Hindlimb muscle (tissue), 1 donor: ENCODE results near the gene SLC12A8. TPM values are rescaled to one million over a fixed set of nuclear protein-coding genes. Genes with fewer than 3 reads are reported as not detected.

Experiments
- DNase-seq: peaks from one replicate; pipeline ENCODE4 v3.0.0-alpha.2; 2013
- polyA plus RNA-seq: library from polyadenylated mRNA; unstranded; fragments of 120-200 nt; gene quantifications from one replicate; pipeline ENCODE4 v1.2.1, GENCODE V29; 2013; ENCODE audit not compliant: insufficient read length

SLC12A8 gene
- polyA plus RNA-seq, 1 donor: 0.45 TPM

DNA sequence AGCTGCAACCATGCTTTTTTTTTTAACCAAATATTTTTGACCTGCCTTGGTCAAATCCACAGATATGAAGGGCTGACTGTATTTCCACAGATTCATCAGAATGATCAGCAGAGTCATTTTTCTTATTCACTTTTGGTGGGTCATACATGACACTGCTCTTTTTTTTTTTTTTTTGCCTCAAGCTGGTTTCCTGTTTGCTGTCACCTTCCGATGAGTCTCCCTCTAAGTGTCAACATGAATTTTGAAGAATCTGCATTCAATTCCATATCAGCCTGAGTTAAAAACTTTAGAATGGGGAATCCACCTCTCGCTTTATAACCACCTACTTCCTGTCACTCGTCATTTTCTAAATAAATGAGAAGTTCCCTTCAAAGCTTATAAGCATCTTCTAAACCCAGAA lies 2.2 kb upstream of the SLC12A8 start:
- no peak for DNase-seq

DNA sequence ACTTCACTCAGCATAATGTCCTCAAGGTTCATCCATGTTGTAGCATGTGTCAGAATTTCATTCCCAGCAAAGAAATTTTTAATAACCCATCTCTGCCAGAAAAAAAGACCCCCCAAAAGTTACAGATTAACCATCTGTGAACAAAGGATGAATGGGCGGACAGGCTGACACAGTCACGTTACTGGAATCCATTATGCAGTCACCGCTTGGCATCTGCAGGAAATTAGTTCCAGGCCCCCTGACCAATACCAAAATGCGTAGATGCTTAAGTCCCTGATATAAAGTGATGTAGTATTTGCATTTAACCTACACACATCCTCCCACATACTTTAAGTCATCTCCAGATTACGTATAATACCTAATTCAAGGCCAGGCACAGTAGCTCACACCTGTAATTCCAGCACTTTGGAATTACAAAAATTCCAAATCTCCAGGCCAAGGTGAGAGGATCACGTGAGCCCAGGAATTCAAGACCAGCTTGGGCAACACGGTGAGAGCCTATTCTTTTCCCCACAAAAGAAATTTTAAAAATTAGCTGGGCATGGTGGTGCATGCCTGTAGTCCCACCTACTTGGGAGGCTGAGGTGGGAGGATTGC lies 1.5 kb upstream of the SLC12A8 start:
- no peak for DNase-seq

DNA sequence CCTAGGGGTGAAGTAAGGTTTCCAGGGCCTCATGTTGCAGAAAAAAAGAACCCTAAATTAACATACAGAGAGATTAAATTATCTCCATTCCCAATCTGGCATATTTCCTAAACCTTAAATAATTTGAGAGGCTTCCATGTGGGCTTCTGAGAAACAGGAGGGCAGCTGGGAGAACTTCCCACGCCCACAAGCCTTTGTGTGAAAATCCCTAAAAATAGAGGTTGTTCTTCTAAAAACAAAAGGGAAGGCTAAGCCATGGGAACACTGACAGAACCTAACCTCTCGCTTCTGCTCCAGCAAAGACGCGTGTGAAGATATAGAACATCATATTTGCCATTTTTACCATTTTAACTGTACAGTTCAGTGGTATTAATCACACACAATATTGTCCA lies 812 bp upstream of the SLC12A8 start:
- DNase-seq: no peak

DNA sequence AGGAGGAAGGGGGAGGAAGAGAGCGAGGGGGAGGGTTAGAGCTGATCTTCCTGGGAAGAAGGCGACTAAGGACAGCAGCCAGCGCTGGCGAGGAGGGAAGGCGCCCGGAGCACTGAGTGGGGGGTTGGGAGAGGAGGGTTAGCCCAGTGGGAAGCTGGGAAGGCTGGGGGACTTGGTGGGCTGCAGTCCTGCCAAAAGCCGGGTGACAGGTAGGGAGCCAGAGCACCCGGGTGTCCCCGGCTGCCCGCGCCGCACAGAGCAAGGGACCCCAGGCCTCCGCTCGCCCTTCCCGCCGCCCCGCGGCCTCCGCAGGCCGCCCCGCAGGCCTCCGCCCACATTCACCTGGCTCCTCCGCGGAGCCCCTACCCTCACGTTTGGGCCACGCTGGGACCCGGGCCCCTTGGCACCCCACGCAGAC lies 448 bp downstream of the SLC12A8 start:
- DNase-seq: no peak

DNA sequence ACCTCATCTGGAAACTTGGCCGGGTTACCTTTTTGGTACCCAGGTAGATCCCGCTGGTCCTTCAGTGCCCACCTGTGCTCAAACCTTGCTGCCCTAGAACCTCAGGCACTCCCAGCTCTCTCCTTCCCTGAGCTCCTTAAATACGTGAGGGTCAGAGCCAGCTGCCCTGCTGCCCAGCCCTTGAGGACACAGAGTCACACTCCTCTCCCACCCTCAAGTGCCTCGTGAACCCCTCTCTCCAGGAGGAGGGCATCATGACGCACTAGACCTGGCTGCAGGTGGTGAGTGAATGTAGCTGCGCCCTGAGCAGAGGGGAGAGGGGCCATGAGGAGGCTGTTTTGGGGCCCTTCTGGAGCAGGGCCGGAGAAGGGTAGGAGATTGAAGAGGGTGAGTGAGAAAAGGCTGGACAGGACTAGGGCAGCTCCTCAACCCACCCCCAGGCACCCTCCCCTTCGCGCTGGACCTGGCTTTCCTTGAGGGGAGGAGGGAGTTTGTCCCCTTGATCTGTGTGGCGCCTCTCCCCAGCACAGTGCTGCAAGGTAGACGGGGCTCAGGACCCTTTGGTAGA lies 941 bp downstream of the SLC12A8 start:
- no peak for DNase-seq

DNA sequence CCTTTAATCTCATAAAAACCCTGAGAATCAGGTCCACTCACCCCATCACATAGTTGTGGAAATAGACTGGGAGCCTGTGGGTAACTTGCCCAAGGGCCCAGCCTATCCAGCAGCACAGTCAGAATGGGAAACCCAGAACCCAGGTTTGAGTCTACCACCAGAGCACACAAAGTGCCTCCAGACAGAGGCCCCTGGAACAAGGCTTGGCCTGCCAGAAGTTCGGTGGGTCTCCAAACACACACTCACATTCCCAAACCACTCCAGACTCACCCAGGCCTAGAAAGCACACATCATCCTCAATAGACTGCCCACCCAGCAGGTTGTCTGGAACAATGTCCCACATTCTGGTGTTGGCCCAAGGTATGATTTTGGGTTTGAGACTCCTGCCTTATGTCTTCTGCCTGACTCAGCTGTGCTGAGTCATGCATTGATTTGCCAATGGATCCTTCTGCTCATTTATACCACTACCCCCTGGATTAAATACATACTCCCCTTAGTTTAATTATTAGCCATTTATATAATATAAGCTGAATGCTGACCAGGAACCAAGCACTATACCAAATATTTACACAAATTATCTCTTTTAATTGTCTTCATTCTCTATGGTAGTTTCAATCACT lies 4.5 kb downstream of the SLC12A8 start:
- no peak for DNase-seq

DNA sequence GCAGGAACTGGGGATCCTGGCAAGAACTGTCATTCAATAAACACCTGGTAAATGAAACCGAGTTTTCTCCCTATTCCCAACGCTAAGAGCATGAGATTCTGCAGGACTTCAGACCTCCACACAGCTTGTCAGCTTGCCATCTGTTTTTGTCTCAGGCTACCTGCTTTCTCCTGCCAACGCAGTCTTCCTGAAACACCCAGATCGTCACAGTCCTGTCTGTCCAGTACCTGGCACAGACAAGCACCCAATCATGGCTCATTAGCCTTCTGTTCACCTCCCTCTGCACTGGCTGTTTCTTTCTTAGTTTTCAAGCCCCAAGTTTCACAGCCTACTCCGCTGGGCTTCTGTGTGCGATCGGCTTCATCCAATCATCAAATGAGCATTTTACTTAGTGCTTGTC lies 5.0 kb downstream of the SLC12A8 start:
- no peak for DNase-seq

DNA sequence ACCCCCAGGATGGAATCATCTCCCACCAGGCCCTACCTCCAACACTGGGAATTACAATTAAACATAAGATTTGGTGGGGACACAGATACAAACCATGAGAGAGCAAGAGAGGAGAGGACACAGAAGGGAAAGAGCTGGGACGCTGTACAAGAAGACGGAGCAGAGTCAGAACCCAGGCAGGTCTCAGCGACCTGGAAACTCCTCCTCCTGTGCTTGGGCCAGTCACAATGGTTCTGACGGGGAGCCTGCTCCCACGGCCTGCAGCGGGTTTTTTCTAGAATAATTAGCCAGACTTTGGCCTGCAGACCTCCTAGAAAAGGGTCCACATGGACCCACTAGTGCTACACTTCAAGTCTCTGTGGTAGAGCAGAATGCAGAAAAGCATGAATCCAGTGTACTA lies 5.6 kb downstream of the SLC12A8 start:
- DNase-seq: no peak

DNA sequence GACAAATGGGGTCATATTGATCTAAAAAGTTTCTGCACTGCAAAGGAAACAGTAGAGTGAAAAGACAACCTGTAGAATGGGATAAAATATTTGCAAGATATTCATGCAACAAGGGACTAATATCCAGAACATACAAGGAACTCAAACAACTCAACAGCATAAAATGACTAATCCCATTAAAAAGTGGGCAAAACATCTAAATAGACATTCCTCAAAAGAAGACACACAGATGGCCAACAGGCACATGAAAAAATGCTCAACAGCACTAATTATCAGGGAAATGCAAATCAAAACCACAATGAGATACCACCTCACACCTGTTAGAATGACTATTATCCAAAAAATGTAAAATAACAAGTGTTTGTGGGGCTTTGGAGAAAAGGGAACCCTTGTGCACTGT lies 8.8 kb downstream of the SLC12A8 start:
- no peak for DNase-seq

DNA sequence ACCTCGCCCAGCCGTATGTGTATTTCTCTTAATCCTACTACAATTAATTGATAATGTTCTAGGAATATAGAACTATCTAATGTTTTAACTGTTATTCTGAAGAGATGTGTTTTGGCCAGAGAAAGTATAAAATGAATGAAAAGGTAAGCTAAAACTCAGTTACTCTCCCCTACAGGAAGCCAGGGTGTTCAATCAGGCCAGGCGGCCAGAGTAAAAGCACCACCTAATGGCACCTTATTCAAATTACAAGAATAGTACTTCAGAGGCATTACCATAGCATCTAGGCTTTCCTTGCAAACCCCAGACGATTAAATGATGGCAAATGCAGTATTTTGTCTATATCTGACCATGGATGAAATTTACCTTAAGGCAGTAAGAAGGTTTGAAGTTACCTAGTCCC lies 10.4 kb downstream of the SLC12A8 start:
- no peak for DNase-seq

DNA sequence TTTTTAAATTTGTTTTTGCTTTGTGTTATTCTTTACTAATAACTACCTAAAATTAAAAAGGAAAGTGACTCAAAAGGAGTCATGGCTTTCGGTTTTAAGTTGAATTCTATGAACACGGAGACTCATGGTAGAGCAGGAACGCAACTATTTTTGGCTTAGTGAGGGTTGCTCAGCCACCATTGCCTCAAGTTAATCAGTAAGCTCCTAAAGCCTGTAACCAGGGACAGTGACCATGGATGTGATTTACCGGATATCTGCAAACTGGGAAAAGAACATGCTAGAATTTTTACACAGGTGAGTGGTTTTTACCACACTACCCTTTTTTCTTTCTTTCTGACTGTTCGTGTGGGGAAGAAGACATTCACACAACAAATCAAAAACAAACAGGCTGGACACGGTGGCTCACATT lies 11.8 kb downstream of the SLC12A8 start:
- no peak for DNase-seq

DNA sequence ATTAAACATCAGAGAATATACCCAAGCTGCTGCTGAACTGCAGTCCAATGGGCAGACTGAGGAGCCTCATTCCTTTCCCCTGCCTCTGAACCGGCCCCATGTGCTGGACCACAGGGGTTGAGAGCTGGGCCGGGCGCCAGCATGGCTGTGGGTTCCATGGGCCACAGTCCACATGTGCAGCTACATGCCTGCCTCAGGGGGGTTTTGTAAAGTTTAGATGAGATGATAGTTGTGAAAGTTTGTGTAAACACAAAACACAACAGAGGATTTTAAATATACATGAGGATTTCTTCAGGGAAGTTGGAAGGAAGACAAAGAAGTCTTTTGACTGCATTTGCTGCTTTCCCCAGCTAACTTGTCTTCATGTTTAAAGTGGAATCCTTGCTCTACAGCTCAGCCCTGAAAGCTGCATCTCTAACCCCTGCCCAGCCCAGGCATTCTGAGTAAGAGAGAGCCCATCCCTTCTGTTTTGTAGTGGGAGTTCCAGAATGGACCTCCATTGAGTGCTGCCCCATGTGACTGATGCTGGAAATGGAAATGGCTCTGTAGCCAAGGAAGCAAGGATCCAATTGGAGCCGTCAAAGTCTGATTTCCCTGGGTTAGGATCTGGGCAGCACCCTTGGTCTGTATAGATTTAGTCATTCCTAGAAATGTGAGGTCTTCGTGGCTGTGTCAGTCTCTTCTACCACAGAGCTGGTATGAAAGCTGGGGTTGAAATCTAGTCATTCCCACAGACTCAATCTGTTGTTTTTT lies 17.5 kb downstream of the SLC12A8 start:
- no peak for DNase-seq

DNA sequence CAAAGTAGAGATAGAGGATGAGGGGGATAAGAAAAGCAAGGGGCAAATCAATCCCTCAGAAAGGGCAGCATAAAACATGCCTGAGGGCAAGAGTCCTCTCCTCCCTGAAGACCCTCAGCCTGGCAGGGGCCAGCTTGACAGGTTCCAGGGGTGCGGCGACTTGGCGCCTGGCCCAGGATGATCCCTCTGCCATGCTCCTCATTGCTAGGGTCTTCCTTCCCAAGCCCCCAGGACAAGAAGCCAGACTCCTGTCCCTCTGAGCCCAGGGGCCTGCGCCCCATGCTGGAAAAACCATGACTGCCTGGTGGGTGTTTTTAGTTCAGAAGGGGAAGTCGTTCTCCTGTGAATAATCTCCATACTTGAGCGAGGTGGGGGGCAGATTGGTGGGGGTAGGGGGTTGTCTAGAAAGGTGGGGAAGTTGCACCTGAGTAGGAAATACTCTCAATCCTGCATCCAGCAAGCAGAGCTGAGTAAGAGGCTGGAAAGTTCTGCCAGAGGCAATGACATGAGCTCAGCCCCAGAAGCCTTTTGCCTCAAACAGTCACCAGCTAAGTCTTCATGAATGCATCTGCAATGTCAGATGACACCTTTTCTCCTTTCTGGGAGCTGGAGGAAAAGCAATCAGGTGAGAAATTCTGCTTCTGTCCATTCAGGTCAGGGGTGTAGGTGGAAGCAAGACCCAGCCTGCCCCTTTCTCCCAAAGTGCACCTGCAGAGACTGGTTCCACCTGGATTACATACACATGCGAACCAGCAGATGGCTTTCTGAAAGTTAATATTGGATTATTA lies 18.3 kb downstream of the SLC12A8 start:
- DNase-seq: no peak

DNA sequence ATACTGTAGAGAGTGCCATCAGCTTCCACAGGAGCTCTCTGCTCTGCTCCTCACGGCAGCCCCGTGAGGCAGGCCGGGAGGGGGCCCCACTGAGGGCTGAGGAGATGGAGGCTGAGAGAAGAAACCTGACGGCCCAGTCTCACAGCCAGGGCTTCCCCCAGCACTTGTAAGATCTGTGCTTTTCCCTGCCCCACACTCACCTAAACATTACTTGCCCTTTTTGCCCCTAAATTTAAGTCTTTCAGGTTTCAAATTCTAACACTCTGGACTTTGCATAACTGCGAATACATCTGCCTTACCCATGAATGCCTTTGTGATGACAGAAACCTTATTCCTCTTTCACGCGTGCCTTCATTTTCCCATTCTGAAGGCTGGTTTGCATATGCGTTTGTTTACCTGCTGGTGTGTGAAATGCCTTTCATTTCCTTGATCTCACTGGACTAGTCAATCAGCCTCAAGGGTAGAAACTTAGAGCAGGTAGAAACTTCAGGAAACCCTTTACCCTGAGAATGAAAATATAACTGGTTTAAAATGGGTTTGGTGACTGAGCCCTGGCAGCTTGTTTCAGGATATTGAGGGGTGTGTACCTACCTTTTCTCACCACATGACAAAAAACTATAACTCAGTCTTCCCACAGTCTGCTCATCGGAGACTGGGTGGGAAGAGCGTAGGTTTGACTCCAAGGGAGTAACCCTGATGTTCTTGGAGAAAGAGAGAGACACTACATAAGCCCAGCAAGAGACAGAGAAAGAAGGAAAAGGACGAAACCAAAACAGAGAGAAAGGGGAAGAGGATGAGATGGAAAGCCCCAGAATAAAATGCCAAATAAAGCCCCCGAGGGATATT lies 20.1 kb downstream of the SLC12A8 start:
- no peak for DNase-seq

DNA sequence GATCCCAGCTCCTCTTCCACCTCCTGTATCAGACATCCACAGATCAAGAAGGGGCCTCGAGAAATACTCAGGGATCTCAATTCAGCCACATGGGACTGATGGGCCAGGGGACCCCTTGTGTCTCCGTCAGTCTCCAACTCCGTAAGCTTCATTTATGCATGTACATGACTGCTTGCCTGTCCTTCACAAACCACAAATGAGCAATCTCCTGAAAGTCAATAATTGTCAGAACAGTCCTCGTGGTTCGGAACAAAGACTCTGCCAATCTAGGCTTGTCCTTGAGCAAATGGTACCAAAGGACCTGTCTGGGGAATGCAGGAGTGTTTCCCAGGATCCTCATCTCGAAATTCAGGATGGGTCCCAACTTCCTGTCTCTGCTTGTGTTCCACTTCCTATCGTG lies 20.8 kb downstream of the SLC12A8 start:
- DNase-seq: no peak

DNA sequence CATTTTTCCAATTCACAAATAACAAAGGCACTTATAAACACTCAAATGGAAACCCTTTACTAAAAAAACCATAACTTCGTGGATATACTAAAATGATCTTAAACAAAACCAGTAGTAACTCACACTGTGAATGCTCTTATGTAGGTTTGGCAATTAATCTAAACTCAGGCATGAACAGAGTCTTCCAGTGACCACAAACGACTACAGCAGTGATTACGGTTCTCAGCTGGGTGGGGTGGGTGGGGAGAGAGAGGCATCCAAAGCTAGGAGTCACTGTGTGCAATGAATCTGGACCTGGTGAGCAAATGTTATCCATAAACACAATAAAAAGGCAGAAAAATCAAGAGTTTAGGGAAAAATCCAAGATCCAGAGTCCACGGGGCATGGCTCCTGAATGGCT lies 21.3 kb downstream of the SLC12A8 start:
- no peak for DNase-seq

DNA sequence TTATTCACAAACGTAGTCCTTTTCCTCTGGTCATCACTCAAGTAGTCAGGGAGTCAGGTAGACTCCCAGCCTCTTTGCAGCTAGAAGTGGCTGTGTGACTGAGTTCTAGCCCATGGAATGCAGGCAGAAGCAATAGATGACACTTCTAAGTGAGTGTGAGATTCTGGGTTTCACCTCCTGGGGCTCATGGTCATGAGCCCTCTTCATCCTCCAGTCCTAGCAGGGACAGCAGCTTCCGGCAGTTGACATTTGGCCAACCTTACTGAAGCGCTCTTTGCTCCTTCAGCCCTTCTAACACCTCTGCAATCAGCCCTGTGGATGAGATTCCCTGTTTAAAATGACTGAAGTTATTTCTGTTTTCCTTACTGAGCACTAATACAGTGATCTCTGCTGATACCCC lies 21.8 kb downstream of the SLC12A8 start:
- DNase-seq: no peak

DNA sequence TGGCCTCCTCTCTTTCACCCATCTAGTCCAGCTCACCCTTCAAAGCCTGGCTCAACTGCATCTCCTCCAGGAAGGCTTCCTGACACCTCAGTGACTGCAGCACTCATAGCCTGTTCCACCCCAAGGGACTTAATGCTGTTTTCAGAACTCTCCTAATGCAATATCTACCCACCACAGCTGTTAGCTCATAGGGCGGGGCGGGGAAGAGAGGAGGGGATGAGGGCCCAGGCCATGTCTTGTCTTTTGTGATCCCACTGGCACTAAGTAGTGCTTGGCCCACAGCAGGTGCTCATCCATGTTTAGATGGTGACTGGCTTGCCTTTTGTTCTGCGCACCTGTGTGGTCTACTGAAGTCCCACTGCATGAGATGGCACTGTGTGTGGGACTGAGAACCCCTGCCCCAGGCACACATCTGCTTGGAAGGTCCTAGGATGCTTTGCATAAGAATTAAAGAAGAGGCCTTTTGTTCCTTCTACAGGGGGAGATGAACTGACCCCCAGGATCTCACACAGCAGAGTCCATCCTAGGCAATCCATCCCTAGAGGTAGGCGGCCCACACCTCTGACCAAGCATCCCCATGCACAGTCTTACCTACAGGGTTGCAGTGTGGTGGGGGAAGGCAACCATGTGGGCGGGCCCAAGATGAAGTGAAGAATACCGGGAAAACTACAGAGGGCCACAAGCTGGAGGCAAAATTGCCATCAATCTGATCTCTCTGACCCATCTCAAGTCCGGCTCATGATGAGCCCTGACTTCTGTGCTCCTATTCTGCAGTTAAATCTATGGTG lies 23.0 kb downstream of the SLC12A8 start:
- DNase-seq: no peak

DNA sequence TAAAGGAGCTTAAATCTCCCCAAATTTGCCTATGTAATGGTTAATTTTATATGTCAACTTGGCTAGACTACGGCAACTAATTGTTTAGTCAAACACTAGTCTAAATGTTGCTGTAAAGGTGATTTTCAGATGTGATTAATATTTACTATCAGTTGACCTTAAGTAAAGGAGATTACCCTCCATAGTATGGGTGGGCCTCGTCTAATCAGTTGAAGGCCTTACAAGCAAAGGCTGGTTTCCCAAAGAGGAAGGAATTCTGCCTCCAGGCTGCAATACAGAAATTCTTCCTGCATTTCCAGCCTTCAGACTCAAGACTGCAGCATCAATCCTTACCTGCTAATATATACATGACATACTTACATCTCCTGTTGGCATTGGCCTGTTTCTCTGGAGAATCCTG lies 23.6 kb downstream of the SLC12A8 start:
- DNase-seq: no peak

DNA sequence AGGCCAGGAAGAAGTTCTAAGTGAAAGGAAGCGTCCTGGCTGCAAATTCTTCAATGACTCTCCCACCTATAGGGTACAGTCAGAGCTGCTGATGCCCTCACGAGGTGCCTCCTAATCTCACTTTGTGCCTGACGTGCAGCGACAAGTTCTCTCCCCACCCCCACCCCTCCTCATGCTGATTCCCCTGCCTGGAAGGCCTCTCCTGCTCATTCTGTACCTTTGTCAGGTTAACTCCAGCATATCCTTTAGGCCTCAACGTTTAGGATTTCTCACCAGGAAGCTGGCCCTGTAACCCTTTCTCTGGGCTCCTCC lies 25.0 kb downstream of the SLC12A8 start:
- DNase-seq: no peak

DNA sequence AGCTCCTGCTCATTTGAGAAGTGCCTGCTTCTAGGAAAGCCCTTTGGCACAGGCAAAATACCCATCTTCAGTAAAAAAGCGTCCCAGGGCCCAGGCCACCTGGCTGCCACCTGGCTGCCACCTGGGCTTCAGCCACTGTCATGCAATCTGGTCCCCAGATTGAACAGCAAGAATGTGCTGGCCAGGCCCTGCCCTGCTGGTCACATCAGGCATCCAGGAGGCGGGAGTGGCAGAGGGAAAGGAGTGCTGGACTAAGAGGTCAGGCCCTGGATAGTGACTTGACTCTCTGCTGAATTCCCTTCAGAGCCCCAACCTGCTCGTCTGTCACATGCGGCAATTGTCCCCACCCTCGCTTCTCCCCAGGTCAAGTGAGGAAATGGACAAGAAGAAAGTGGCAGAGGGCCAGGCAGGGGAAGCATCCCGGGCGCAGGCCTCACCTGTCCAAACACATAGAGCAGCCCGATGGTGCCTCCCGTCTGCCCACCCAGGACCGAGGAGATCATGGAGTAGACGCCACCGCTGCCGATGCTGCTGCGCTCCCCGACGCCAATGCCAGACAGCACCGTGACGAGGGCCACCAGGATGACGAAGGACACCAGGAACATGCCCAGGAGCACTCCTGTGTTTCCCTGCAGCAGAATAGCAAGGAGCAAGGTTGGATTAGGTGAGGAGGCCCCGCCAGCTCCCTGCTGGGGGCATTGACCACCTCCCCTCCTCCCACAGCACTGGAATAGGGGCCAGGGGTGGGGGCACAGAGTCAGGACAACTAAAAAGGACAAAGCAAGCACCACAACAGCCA lies 25.5 kb downstream of the SLC12A8 start:
- no peak for DNase-seq
